GM21423 (cell line): ENCODE results near the gene RBBP4.
"Not testable (repeated sequence)": the region's sequence is repeated elsewhere in the genome, so short reads cannot be mapped to it uniquely, and the experiment has no call there.

ENCODE experiments used
- ATAC-seq: cut with Tn5 transposase; IDR thresholded peaks from one replicate; pipeline ENCODE4 v1.9.1; 2021; ENCODE audit warnings: mild to moderate bottlenecking, moderate library complexity; ENCODE audit not compliant: unreplicated experiment

The RBBP4 gene

DNA sequence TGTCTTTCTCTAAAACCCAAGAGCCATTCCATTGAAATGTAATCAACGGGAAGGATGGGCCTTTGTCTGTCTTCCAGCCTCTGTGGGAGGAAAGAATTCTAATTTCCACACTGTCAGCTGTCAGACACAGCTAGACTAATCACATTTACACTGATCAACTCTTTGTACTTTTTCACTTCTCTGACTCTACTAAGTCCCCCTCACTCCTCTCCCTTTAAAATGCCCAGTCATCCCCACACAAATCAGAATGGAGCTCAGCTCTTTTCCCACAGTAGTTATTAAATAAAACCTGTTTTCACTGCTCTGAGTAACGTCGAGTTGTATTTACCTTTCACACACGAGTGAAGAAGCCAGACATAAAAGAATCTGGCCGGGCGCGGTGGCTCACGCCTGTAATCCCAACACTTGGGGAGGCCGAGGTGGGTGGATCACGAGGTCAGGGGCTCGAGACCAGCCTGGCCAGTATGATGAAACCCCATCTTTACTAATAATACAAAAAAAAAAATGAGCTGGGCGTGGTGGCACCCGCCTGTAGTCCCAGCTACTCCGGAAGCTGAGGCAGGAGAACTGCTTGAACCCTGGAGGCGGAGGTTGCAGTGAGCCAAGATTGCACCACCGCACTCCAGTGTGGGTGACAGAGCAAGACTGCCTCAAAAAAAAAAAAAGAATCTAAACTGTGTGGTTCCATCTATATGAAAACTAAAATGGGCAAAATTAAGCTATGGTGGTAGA lies 13.9 kb upstream of the RBBP4 start:
- no peak for ATAC-seq

DNA sequence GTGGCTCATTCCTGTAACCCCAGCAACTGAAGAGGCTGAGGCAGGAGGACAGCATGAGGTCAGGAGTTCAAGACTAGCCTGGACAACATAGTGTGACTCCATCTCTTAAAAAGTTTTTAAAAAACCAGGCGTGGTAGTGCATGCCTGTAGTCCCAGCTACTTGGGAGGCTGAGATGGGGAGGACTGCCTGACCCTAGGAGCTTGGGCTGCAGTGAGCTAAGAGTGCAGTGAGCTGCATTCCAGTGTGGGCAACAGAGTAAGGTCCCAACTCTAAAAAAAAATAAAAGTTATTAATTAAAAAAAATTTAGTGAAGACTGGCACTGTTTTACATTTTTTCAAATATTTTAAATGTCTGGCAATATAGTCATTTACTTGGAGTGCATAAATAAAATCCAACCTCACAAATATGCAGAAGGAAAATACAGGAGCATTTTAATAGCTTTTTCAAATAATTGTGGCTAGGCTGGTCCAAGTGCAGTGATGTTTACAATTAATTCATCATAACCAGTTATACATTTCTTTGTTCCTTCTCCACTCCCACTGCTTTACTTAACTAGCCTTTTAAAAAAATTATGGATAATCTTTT lies 11.4 kb upstream of the RBBP4 start:
- ATAC-seq, result no peak

DNA sequence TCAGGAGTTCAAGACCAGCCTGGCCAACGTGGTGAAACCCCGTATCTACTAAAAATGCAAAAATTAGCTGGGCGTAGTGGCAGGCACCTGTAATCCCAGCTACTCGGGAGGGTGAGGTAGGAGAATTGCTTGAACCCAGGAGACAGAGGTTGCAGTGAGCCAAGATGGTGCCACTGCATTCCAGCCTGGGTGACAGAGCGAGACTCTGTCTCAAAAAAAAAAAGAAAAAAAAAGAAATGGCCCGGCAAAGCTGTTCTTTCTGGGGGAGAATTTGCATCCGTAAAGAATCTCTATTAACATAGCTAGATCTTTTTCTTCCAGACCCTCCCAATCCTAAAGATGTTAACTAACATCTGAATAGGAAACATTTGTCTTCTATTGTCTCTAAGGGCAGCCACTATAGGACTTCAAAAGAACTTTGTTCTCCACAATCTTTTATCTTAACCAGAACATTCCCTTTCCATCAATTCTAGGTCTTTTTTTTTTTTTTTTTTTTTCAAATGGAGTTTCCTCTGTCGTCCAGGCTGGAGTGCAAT lies 8.6 kb upstream of the RBBP4 start:
- not testable (repeated sequence) for ATAC-seq

DNA sequence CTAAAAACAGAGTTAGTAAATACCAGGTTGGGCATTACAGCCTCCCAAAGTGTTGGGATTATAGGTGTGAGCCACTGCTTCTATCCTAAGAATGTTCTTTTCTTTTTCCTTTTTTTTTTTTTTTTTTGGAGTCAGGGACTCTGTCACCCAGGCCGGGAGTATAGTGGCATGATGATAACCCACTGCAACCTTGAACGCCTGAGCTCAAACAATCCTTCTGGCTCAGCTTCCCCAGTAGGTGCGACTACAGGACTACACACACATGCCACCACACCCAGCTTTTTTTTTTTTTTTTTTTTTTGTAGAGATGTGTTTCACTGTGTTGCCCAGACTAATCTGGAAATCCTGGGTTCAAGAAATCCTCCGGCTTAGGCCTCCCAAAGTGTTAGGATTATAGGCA lies 6.6 kb upstream of the RBBP4 start:
- no peak for ATAC-seq

DNA sequence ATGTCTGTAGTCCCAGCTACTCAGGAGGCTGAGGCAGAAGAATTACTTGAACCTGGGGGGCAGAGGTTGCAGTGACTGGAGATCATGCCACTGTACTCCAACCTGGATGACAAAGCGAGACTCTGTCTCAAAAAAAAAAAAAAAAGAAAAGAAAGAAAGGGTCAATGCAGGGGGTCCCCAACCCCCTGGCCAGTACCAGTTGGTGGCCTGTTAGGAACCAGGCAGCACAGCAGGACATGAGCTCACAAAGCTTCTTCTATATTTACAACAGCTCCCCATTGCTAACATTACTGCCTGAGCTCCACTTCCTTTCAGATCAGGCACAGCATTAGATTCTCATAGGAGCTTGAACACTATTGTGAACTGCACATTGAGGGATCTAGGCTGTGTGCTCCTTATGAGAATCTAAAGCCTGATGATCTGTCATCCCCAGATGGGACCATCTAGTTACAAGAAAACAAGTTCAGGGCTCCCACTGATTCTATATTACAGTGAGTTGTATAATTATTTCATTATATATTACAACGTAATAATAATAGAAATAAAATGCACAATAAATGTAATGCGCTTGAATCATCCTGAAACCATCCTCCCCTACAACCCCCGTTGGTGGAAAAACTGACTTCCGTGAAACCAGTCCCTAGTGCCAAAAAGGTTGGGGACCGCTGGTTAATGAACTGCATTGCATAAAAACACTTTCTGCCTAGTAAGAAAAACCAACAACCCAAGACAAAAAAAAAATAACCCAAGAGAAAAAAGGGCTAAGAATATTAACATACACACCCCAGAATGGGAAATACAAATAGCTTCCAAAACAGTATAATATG lies 3.5 kb upstream of the RBBP4 start:
- ATAC-seq, result no peak

DNA sequence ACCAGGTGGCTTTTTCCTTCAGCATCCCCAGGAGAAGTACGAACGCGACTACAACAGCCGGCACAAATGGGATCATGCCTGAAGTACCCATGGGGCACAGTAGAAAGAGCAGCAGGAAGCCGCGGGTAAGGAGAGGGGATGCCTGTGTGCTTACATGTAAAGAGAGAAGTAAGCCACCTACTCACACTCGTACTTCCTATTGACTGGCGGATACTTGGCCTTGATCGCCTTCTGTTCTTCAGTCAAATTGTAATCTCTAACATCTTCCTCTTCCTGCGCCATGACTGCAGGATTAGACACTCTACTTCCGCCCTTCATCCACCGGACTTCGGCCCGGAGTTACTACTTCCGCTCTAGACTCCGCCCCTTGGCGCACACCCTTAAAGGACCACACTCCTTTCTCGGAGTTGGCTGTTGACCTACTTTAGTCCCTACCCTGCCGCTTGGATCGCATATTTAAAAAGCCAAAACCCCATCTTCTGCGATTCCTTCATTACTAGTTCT lies 708 bp upstream of the RBBP4 start, which contains the start of gene ZBTB8OS:
Gene ZBTB8OS (minus strand): TSS at position 303 of the 504 bp plus-strand sequence. CDS start 21 bp downstream, at position 282.
- ATAC-seq, result peak; percentile 62

DNA sequence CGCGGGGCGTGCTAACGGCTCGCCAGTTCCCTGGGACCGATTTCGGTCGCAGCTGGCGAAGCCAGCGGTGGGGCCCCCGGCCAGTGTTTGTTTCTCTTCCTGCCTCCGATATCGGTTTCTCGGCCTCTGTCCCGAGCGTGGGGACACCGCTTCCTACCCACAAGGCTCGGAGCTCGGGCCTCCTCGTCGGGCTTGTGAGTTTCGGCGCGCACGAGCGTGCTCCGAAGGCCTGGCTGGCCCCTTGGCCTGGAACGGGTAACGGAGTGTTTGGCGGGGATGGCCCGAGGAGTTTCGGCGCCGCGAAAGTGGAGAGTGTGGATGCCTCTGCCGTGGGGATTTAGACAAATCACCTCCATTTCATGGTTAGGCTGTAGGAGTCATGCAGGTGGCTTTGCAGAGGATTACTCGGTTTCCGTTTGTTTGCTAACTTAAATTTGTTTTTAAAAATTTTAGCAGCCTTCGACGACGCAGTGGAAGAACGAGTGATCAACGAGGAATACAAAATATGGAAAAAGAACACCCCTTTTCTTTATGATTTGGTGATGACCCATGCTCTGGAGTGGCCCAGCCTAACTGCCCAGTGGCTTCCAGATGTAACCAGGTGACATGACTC lies 559 bp downstream of the RBBP4 start:
- no peak for ATAC-seq

DNA sequence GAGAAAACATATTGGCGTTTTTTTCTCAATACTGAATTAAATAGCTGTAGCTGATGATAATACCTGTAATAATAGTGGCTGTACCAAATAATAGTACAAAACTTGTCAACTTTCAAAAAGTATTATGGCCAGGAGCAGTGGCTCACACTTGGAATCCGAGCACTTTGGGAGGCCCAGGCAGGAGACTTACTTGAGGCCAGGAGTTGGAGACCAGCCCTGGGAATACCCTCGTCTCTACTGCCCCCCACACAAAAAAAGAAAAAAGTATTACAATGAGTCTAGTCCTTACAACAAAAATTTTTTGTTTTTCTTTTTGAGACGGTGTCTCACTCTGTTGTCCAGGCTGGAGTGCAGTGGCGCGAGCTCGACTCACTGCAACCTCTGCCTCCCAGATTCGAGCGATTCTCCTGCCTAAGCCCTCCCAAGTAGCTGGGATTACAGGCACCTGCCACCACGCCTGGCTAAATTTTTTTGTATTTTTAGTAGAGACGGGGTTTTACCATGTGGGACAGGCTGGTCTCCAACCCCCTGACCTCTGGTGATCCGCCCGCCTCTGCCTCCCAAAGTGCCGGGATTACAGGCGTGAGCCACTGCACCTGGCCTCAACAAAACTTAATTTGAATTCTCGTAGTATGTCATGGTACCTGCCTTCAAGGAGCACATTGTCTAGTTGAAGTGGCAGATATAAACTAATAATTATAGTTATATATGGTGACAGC lies 1.4 kb downstream of the RBBP4 start:
- no peak for ATAC-seq

DNA sequence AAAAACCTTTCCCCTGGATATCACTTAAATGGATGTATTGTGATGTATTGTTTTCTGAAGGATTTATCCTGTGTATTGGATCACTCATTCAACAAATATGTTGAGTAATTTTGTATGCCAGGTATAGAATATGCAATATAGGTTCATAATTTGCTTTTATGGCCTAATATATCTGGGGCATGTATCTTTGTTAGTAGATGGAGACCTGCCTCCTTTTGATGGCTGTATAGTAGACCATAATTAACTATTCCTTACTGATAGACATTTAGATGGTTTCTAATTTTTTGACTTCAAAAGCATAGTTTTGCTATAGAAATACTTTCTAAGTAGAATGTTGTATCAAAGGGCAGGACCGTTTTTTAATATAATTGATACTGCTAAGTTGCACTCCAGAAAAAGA lies 8.6 kb downstream of the RBBP4 start:
- no peak for ATAC-seq

DNA sequence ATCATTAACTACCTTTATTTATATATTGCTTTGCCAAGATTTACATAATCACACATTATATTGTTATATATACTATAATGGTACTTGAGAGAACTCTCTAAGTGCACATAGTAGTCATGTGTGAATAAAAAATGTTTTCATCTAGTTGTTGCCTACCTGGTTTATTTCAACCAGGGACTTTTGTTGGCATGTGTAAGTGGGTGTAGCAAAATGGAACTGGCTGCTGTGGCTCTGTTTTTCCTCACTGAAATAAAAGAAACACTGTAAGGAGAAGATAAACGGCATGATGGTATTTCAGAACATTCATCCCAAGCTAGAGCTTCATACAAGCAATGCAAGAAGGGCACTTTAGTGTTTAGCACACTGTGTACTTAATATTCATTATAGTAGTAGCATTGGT lies 14.9 kb downstream of the RBBP4 start:
- ATAC-seq, result no peak

DNA sequence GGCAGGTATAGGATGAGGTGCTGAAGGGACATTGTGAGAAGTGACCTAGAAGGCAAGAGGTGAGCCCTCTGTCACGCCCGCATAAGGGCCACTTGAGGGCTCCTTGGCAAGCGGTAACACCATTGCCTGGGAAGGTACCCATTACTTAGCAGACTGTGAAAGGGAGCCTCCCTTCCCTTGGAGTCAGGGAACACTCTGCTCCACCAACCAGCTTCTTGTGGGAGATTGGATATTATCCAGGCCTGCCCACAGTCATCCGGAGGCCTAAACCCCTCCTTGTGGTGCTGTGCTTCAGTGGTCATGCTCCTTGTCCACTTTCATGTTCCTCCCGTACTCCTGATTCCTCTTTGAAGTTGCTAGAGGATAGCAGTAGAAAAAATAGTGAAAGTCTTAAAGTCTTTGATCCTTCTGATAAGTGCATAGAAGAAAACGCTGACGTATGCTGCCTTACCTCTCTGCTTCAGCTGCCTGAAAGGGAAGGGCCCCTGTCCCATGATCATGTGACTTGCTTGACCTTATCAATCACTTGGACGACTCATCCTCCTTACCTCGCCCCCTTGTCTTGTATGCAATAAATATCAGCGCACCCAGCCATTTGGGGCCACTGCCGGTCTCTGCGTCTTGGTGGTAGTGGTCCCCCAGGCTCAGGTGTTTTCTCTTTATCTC lies 16.0 kb downstream of the RBBP4 start:
- no peak for ATAC-seq

DNA sequence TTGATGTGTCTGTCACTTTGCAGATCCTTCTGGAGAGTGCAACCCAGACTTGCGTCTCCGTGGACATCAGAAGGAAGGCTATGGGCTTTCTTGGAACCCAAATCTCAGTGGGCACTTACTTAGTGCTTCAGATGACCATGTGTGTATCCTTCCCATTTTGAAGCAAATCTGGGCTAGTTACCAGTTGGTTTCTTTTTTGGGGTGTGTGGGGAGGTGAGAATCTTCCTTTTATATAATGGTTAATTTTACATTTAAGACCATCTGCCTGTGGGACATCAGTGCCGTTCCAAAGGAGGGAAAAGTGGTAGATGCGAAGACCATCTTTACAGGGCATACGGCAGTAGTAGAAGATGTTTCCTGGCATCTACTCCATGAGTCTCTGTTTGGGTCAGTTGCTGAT lies 17.7 kb downstream of the RBBP4 start:
- not testable (repeated sequence) for ATAC-seq

DNA sequence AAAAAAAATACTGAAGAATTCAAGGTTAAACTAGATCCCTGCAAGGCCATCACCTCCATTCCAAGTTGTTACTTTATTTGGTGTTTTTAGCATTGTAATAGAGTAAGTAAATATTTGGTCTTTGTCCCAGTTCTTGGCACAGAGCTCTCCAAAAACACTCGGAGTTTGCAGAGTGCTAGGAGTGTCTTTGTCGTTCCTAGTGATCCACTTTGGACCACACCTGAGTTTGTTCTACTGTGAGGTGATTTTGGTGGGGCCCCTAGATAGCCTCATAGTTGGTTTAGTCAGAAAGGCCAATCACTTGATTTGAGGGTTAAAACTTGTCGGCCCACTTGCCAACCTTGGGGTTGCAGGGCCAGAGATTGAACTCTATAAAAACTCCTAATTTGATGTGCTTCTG lies 25.9 kb downstream of the RBBP4 start:
- no peak for ATAC-seq

DNA sequence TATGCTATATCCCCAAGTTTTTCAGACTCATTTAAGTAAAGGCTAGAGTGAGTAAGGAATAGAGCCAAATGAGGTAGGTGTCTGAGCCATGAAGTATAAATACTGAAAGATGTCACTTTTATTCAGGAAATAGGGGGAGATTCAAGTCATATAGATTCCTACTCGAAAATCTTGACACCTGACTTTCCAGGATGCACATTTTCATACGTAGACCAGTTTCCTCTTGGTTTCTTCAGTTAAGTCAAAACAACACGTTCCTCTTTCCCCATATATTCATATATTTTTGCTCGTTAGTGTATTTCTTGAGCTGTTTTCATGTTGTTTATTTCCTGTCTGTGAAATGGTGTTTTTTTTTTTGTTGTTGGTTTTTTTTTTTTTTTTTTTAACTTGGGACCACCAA lies 29.0 kb downstream of the RBBP4 start:
- not testable (repeated sequence) for ATAC-seq

DNA sequence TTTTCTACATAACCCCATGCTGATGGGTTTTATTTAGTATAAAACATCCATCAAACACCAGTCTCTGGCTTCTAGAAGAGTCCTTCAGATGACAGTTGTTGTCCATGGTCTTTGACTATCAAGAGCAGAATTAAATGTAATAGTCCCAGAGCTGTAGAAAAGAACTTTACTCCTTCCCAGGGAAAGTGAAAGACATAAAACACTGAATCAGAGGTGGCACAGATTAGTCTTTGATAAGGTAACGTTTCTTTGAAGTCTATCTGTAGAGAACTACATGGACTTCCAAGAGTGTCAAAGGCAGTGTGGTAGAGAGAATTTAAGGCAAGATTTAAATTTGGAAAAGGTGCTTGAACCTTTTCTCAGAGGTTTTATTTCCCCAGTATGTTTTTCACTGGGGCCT lies 29.6 kb downstream of the RBBP4 start:
- no peak for ATAC-seq

DNA sequence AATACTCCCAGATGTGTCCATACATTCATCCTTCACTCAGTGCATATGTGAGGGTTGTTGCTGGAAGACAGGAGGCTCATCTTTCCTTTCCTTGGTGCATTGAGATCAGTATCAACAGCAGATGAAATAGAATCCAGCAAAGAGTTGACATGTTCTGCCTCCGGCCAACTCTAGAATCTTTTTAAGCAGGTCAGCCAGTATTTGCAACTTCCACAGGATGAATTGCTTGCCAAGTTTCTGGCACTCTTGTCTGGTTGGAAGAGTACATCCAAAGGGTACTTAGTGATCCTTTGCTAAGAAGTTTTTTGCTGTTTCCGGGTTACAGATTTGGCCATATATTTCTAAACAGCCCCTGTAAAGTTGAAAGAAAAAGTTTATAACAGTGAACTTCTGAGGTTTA lies 30.5 kb downstream of the RBBP4 start:
- no peak for ATAC-seq

DNA sequence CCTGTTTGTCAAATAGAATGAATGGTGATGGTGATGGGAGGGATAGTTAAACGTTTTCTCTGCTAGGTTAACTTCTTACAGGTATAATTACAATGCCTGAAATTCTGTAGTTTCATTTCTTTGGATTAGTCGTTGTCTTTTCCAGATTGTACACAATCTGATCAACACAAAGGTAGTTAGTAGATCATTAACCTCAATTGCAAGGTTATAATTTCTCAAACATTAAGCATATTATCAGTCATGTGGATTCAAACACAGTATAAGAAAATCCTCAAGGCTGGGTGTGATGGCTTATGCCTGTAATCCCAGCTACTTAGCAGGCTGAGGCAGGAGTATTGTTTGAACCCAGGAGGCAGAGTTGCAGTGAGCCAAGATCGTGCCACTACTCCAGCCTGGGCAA lies 31.0 kb downstream of the RBBP4 start:
- no peak for ATAC-seq

DNA sequence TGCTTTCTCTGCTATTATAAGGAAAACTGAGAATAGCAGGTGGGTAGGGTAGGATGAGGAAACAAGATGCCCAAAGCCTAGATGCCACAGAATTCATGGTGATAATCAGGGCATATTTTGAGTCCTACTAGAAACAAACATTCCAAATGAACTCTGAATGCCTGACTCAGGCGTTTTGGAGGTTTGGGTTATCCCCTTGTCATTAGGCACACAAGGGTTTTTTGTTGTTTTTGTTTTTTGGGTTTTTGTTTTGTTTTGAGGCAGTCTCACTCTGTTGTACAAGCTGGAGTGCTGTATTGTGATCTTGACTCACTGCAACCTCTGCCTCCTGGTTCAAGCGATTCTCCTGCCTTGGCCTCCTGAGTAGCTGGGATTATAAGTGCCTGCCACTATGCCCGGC lies 32.4 kb downstream of the RBBP4 start:
- no peak for ATAC-seq

DNA sequence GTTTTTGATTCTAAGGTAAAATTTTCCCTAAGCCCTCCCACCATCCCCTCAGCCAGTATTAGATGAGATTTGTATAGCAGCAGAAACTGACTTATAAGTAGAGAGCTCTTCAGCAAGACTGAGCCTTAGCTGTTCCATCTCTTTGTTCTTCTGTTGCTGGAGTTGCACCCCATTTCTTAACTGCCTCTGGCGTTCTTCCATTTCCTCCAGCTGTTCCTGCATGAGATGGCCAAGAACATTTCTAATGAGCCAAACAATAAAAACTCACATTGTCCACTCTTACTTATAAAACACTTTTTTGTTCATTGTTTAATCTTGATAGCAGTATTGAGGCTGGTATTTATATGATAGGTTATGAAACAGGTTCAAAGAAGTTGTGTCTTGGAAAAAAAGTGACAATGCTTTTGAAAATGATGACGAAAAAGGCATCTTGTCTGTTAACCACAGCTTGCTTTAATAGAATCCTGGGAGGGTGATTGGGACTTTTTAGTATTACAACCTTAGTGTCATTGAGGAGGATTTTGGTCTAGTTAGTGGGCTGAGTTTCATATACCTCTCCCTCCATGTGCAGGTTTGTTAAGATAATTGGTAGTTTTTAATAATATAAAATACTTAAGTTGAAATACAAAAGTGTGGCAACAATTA lies 33.3 kb downstream of the RBBP4 start:
- ATAC-seq, result no peak
